SU-DHL-6 (cell line): ENCODE data around the gene DCAF10.

ENCODE experiments used
- H2AFZ ChIP-seq: fragments of 200-600 bp; sonication (generic); 2 replicates; pipeline ENCODE4 v1.6.1; 2014; ENCODE audit warnings: low read depth, mild to moderate bottlenecking, moderate library complexity, mixed read lengths, antibody characterized with exemption, low read length; ENCODE audit not compliant: severe bottlenecking
- H3F3A ChIP-seq: fragments of 200-600 bp; shearing (Covaris generic); 2 replicates; pipeline ENCODE4 v1.6.0; 2016; ENCODE audit warnings: antibody characterized with exemption, mild to moderate bottlenecking; ENCODE audit not compliant: insufficient read depth
- H3K27ac ChIP-seq: fragments of 200-600 bp; sonication (generic); 2 replicates; pipeline ENCODE4 v1.5.1; 2016; ENCODE audit warnings: low read depth, mild to moderate bottlenecking, low read length, moderate library complexity, mixed read lengths
- H3K27me3 ChIP-seq: fragments of 200-600 bp; sonication (generic), shearing (Covaris generic); 2 replicates; pipeline ENCODE4 v1.6.0; 2014; ENCODE audit warnings: mild to moderate bottlenecking, low read length
- H3K36me3 ChIP-seq: fragments of 200-600 bp; sonication (generic); 2 replicates; pipeline ENCODE4 v1.6.1; 2014; ENCODE audit warnings: mild to moderate bottlenecking, low read length, mixed read lengths
- H3K4me2 ChIP-seq: fragments of 300-600, 200-600 bp; shearing (Covaris generic), sonication (generic); 2 replicates; pipeline ENCODE4 v1.6.0; 2014; ENCODE audit warnings: low read length, low read depth, mild to moderate bottlenecking; ENCODE audit not compliant: poor library complexity, severe bottlenecking
- H3K4me3 ChIP-seq: fragments of 200-600 bp; sonication (generic); 2 replicates; pipeline ENCODE4 v1.5.1; 2014; ENCODE audit warnings: antibody characterized with exemption, low read length, mild to moderate bottlenecking, mixed read lengths; ENCODE audit not compliant: insufficient read depth, poor library complexity, severe bottlenecking
- H3K79me2 ChIP-seq: fragments of 200-600 bp; sonication (generic); 2 replicates; pipeline ENCODE4 v1.6.1; 2014; ENCODE audit warnings: mild to moderate bottlenecking, low read length, moderate library complexity; ENCODE audit not compliant: insufficient read depth
- H3K9ac ChIP-seq: fragments of 200-600 bp; sonication (generic); 2 replicates; pipeline ENCODE4 v1.7.0; 2014; ENCODE audit warnings: mild to moderate bottlenecking, low read length
- H3K9me2 ChIP-seq: fragments of 200-600 bp; sonication (generic); replicated peaks from 2 replicates; pipeline ENCODE4 v1.6.1; 2014; ENCODE audit warnings: low read length; ENCODE audit not compliant: insufficient read depth
- H3K9me3 ChIP-seq: fragments of 200-600 bp; sonication (generic); 2 replicates; pipeline ENCODE4 v1.6.1; 2014; ENCODE audit warnings: low read length, mixed read lengths; ENCODE audit not compliant: insufficient read depth
- H4K20me1 ChIP-seq: fragments of 200-600 bp; sonication (generic); 2 replicates; pipeline ENCODE4 v1.6.1; 2014; ENCODE audit warnings: low read depth, mild to moderate bottlenecking, antibody characterized with exemption, low read length, moderate library complexity, mixed read lengths
- CTCF ChIP-seq: fragments of 200-600 bp; sonication (generic); IDR thresholded peaks from one replicate; pipeline ENCODE4 v1.5.1; 2017; ENCODE audit warnings: antibody characterized with exemption, mild to moderate bottlenecking, low read length, moderate library complexity; ENCODE audit not compliant: insufficient read depth, poor library complexity, severe bottlenecking
- EZH2phosphoT487 ChIP-seq: fragments of 200-600 bp; sonication (generic), shearing (Covaris generic); conservative IDR thresholded peaks from 2 replicates; pipeline ENCODE4 v1.6.1; 2018; ENCODE audit warnings: mild to moderate bottlenecking, antibody characterized with exemption, low read length, moderate library complexity, mixed read lengths

Gene DCAF10

GRCh38 chr9:37914701-37915358, 114.2 kb downstream of the DCAF10 start:
- Histone ChIP-seq H3K27me3 (no peaks in the 10 kb centered on the region), H3K9me2 (no peaks in the 10 kb centered on the region), H4K20me1 (no peaks in the 10 kb centered on the region), H3K36me3 (no peaks in the 10 kb centered on the region), H3K79me2 (no peaks in the 10 kb centered on the region), H2AFZ (no peak overlapping the region), H3K4me2 (no peak overlapping the region), H3K9me3 (no peaks in the 10 kb centered on the region), H3K27ac (no peak overlapping the region), H3K4me3 (no peak overlapping the region), H3K9ac (no peak overlapping the region), H3F3A (no peaks in the 10 kb centered on the region)
- TF ChIP-seq CTCF = no peak
- no peak for TF ChIP-seq EZH2phosphoT487

GRCh38 chr9:37915911-37916470, 115.4 kb downstream of the DCAF10 start:
- Histone ChIP-seq H3K79me2 (no peaks in the 10 kb centered on the region), H2AFZ (no peak overlapping the region), H4K20me1 (no peaks in the 10 kb centered on the region), H3K4me3 (no peak overlapping the region), H3F3A (no peaks in the 10 kb centered on the region), H3K9me3 (no peaks in the 10 kb centered on the region), H3K27ac (no peak overlapping the region), H3K4me2 (no peak overlapping the region), H3K9me2 (no peaks in the 10 kb centered on the region), H3K9ac (no peak overlapping the region), H3K36me3 (no peaks in the 10 kb centered on the region), H3K27me3 (no peaks in the 10 kb centered on the region)
- TF ChIP-seq CTCF = no peak
- TF ChIP-seq EZH2phosphoT487 = no peak

GRCh38 chr9:37916471-37917312, 116.1 kb downstream of the DCAF10 start:
- H3F3A ChIP-seq = no peaks in the 10 kb centered on the region
- H3K9me2 ChIP-seq = no peaks in the 10 kb centered on the region
- no peaks in the 10 kb centered on the region for H4K20me1 ChIP-seq
- H2AFZ ChIP-seq = no peak overlapping the region
- no peak overlapping the region for H3K9ac ChIP-seq
- no peaks in the 10 kb centered on the region for H3K9me3 ChIP-seq
- H3K27me3 ChIP-seq = no peaks in the 10 kb centered on the region
- TF ChIP-seq CTCF (no peak), EZH2phosphoT487 (no peak)
- no peaks in the 10 kb centered on the region for H3K36me3 ChIP-seq
- no peaks in the 10 kb centered on the region for H3K79me2 ChIP-seq
- H3K4me2 ChIP-seq = no peak overlapping the region
- H3K4me3 ChIP-seq = no peak overlapping the region
- H3K27ac ChIP-seq = no peak overlapping the region
